Muscle of leg (tissue), 11 donors: ENCODE data around the gene SRP9. TPM values are rescaled to one million over a fixed set of nuclear protein-coding genes. Genes with fewer than 3 reads are reported as not detected.
A peak's percentile ranks its signal among the peaks of the same experiment; 100 is the strongest.
"Not testable (repeated sequence)": the region's sequence is repeated elsewhere in the genome, so short reads cannot be mapped to it uniquely, and the experiment has no call there.

Experiments
- DNase-seq: peaks from one replicate; pipeline ENCODE4 v3.0.0; 2013
- H3K27ac ChIP-seq: one replicate; pipeline ENCODE4 v1.5.1; 2013; ENCODE audit warnings: mild to moderate bottlenecking, low read length, control low read depth
- H3K27me3 ChIP-seq: one replicate; pipeline ENCODE4 v1.6.1; 2013; ENCODE audit warnings: low read length; ENCODE audit not compliant: control insufficient read depth, insufficient read depth
- H3K36me3 ChIP-seq: one replicate; pipeline ENCODE4 v1.6.1; 2013; ENCODE audit warnings: low read length; ENCODE audit not compliant: control insufficient read depth, insufficient read depth
- H3K4me1 ChIP-seq: one replicate; pipeline ENCODE4 v1.6.1; 2013; ENCODE audit warnings: low read length; ENCODE audit not compliant: control insufficient read depth, insufficient read depth
- H3K4me3 ChIP-seq: one replicate; pipeline ENCODE4 v1.5.1; 2013; ENCODE audit warnings: low read length, control low read depth
- H3K9me3 ChIP-seq: replicated peaks from 2 replicates; pipeline ENCODE4 v1.6.1; 2013; ENCODE audit warnings: low read depth, low read length; ENCODE audit not compliant: control insufficient read depth
- WGBS: methylation state at CpG from one replicate; pipeline ENCODE4 v1.1.5; 2013; ENCODE audit warnings: missing lambda C conversion rate; ENCODE audit not compliant: insufficient coverage; 5-methylcytosine and 5-hydroxymethylcytosine counted together
- polyA plus RNA-seq, 8 donors: library from polyadenylated mRNA; unstranded; fragments of 120-200 nt; gene quantifications; one replicate each; pipeline versions ENCODE4 v1.2.1 to v1.2.3, GENCODE V29; 2013; ENCODE audit warnings: inconsistent platforms in 1 of 8, low replicate concordance in 1 of 8; ENCODE audit not compliant: insufficient read length in 8 of 8, insufficient read depth in 1 of 8
- total RNA-seq: library from RNA; stranded (reverse); fragments of 120-200 nt; gene quantifications from one replicate; pipeline ENCODE4 v1.2.4, GENCODE V29; 2013

The SRP9 gene
- total and polyA plus RNA-seq, 9 donors, result 169 to 223 (median 191) TPM

GRCh38 chr1:225752245-225752644, 25.4 kb upstream of the SRP9 start:
- H3K4me1 ChIP-seq, result peaks cover 41% of the 10 kb centered on the region
- WGBS, result no CpG with 5 or more reads among the region's 1 CpG

GRCh38 chr1:225754940-225755641, 22.5 kb upstream of the SRP9 start:
- Histone ChIP-seq H3K9me3 (no peaks in the 10 kb centered on the region), H3K4me1 (peaks cover 37% of the 10 kb centered on the region), H3K4me3 (no peak overlapping the region), H3K27ac (peak overlapping the region; percentile 75), H3K27me3 (no peaks in the 10 kb centered on the region), H3K36me3 (no peaks in the 10 kb centered on the region)
- WGBS, result 38% methylated on average over 4 of the region's 10 CpGs
- DNase-seq, result peak; percentile 73

More at GRCh38 chr1:225752245-225752644, 25.4 kb upstream of the SRP9 start:
- no peak overlapping the region for H3K4me3 ChIP-seq
- H3K27me3 ChIP-seq, result no peaks in the 10 kb centered on the region
- DNase-seq, result no peak
- H3K27ac ChIP-seq, result no peak overlapping the region
- no peaks in the 10 kb centered on the region for H3K36me3 ChIP-seq
- H3K9me3 ChIP-seq, result no peaks in the 10 kb centered on the region

GRCh38 chr1:225755671-225756319, 21.8 kb upstream of the SRP9 start:
- no peaks in the 10 kb centered on the region for H3K9me3 ChIP-seq
- H3K4me3 ChIP-seq, result no peak overlapping the region
- WGBS, result 31% methylated on average over 8 of the region's 9 CpGs
- no peaks in the 10 kb centered on the region for H3K27me3 ChIP-seq
- H3K27ac ChIP-seq, result peak overlapping the region; percentile 75
- no peaks in the 10 kb centered on the region for H3K36me3 ChIP-seq
- peaks cover 30% of the 10 kb centered on the region for H3K4me1 ChIP-seq
- DNase-seq, result peak; percentile 92

- Histone ChIP-seq H3K36me3 (no peaks in the 10 kb centered on the region), H3K27me3 (no peaks in the 10 kb centered on the region), H3K9me3 (no peaks in the 10 kb centered on the region), H3K27ac (no peak overlapping the region), H3K4me1 (peaks cover 31% of the 10 kb centered on the region), H3K4me3 (no peak overlapping the region)
- DNase-seq, result peak; percentile 58
- 61% methylated on average over 9 of the region's 10 CpGs for WGBS
These were observed 19.5 kb upstream of the SRP9 start for GRCh38 chr1:225757927-225758656.

- H3K27ac ChIP-seq, result not testable (repeated sequence)
- WGBS, result 100% methylated on average over 3 of the region's 5 CpGs
These were observed 17.7 kb upstream of the SRP9 start for GRCh38 chr1:225759972-225760371.

GRCh38 chr1:225760531-225760930, 17.1 kb upstream of the SRP9 start:
- peaks cover 38% of the 10 kb centered on the region for H3K4me1 ChIP-seq
- no peak overlapping the region for H3K27ac ChIP-seq
- no peak overlapping the region for H3K4me3 ChIP-seq

More at GRCh38 chr1:225759972-225760371, 17.7 kb upstream of the SRP9 start:
- not testable (repeated sequence) for H3K9me3 ChIP-seq, H3K36me3 ChIP-seq, DNase-seq, H3K4me3 ChIP-seq, H3K27me3 ChIP-seq
- peaks cover 44% of the 10 kb centered on the region for H3K4me1 ChIP-seq

GRCh38 chr1:225761395-225761794, 16.2 kb upstream of the SRP9 start:
- Histone ChIP-seq H3K27ac (peak overlapping the region; percentile 83), H3K4me1 (peaks cover 35% of the 10 kb centered on the region)
- WGBS, result 59% methylated on average over 2 of the region's 6 CpGs
- not testable (repeated sequence) for DNase-seq, H3K36me3 ChIP-seq, H3K9me3 ChIP-seq, H3K4me3 ChIP-seq, H3K27me3 ChIP-seq

More at GRCh38 chr1:225760531-225760930, 17.1 kb upstream of the SRP9 start:
- no peak for DNase-seq
- Histone ChIP-seq H3K9me3 (no peaks in the 10 kb centered on the region), H3K36me3 (no peaks in the 10 kb centered on the region), H3K27me3 (no peaks in the 10 kb centered on the region)
- 92% methylated on average over 6 of the region's 6 CpGs for WGBS

- H3K27me3 ChIP-seq, result no peaks in the 10 kb centered on the region
- H3K36me3 ChIP-seq, result no peaks in the 10 kb centered on the region
- H3K4me1 ChIP-seq, result peaks cover 41% of the 10 kb centered on the region
- no peaks in the 10 kb centered on the region for H3K9me3 ChIP-seq
- no peak overlapping the region for H3K4me3 ChIP-seq
- 23% methylated on average over 4 of the region's 5 CpGs for WGBS
- DNase-seq, result no peak
- peak overlapping the region; percentile 83 for H3K27ac ChIP-seq
These were observed 15.6 kb upstream of the SRP9 start for GRCh38 chr1:225762002-225762441.

GRCh38 chr1:225762444-225762843, 15.2 kb upstream of the SRP9 start:
- peak; percentile 88 for DNase-seq
- no peaks in the 10 kb centered on the region for H3K9me3 ChIP-seq
- H3K27ac ChIP-seq, result peak overlapping the region; percentile 83
- H3K4me1 ChIP-seq, result peaks cover 46% of the 10 kb centered on the region
- no peaks in the 10 kb centered on the region for H3K27me3 ChIP-seq
- no peak overlapping the region for H3K4me3 ChIP-seq
- WGBS, result 30% methylated on average over 2 of the region's 5 CpGs
- H3K36me3 ChIP-seq, result no peaks in the 10 kb centered on the region
